ENCODE results near the gene KDM3B. TPM values are rescaled to one million over a fixed set of nuclear protein-coding genes. Genes with fewer than 3 reads are reported as not detected.
"Not testable (repeated sequence)": the region's sequence is repeated elsewhere in the genome, so short reads cannot be mapped to it uniquely, and the experiment has no call there.

KDM3B gene
- total RNA-seq, result 100 to 1,000 TPM in 1 of 4 donors, 10 to 100 TPM in 3; 49.1 to 112 (median 65.1) TPM

- Histone ChIP-seq H3K4me3 (peak within 1 kb of the TSS; percentile 92), H3K27ac (peak within 1 kb of the TSS; percentile 96), H3K9me3 (no peaks in the 10 kb centered on the region), H3K4me1 (peaks cover 22% of the 10 kb centered on the region), H3K36me3 (peaks cover 17% of the 10 kb centered on the region), H3K27me3 (no peaks in the 10 kb centered on the region)
- DNase-seq (ENCODE audit: low spot score in 2 of 2), result peak; percentile 88 to 92
- WGBS, result 50% methylated on average over 3 of the region's 30 CpGs
- no peak for TF ChIP-seq EP300 (IDR thresholded peaks at IDR 0.05)
- TF ChIP-seq POLR2AphosphoS5 (IDR thresholded peaks at IDR 0.05), result peak in 1 of 3 donors; percentile 53
- TF ChIP-seq CTCF (IDR thresholded peaks at IDR 0.05), result peak; percentile 100
- TF ChIP-seq POLR2A (IDR thresholded peaks at IDR 0.05), result no peak
Observed at GRCh38 chr5:138352071-138352721, at the start of gene KDM3B. Gene KDM3B (plus strand): TSS chr5:138352685. CDS start chr5:138352796, 111 bp downstream.

- WGBS, result 80% methylated on average over 6 of the region's 6 CpGs
- H3K9me3 ChIP-seq, result no peaks in the 10 kb centered on the region
- H3K4me1 ChIP-seq, result no peaks in the 10 kb centered on the region
- H3K36me3 ChIP-seq, result no peaks in the 10 kb centered on the region
- TF ChIP-seq EP300 (IDR thresholded peaks at IDR 0.05), result no peak
- TF ChIP-seq CTCF (IDR thresholded peaks at IDR 0.05), result no peak
- TF ChIP-seq POLR2A (IDR thresholded peaks at IDR 0.05), result no peak
- TF ChIP-seq POLR2AphosphoS5 (IDR thresholded peaks at IDR 0.05), result no peak
- no peak overlapping the region for H3K27ac ChIP-seq
- H3K27me3 ChIP-seq, result no peaks in the 10 kb centered on the region
- H3K4me3 ChIP-seq, result no peak overlapping the region
- DNase-seq (ENCODE audit: low spot score in 2 of 2), result no peak
Observed at GRCh38 chr5:138303372-138303771, 49.1 kb upstream of the KDM3B start.

GRCh38 chr5:138305797-138306196, 46.7 kb upstream of the KDM3B start:
- no peaks in the 10 kb centered on the region for H3K27me3 ChIP-seq
- no peak for TF ChIP-seq CTCF (IDR thresholded peaks at IDR 0.05)
- no peak for TF ChIP-seq EP300 (IDR thresholded peaks at IDR 0.05)
- no peak for TF ChIP-seq POLR2A (IDR thresholded peaks at IDR 0.05)
- TF ChIP-seq POLR2AphosphoS5 (IDR thresholded peaks at IDR 0.05), result no peak
- no peaks in the 10 kb centered on the region for H3K9me3 ChIP-seq
- H3K4me1 ChIP-seq, result no peaks in the 10 kb centered on the region
- H3K36me3 ChIP-seq, result no peaks in the 10 kb centered on the region
- no peak for DNase-seq (ENCODE audit: low spot score in 2 of 2)
- no peak overlapping the region for H3K27ac ChIP-seq
- no peak overlapping the region for H3K4me3 ChIP-seq
- WGBS, result 29% methylated on average over 1 of the region's 1 CpG

- WGBS, result 91% methylated on average over 2 of the region's 7 CpGs
- peak in 1 of 2 donors; percentile 62 for DNase-seq (ENCODE audit: low spot score in 2 of 2)
- TF ChIP-seq CTCF (IDR thresholded peaks at IDR 0.05) (no peak), POLR2AphosphoS5 (IDR thresholded peaks at IDR 0.05) (no peak), POLR2A (IDR thresholded peaks at IDR 0.05) (no peak), EP300 (IDR thresholded peaks at IDR 0.05) (no peak)
- no peaks in the 10 kb centered on the region for H3K36me3 ChIP-seq
- no peaks in the 10 kb centered on the region for H3K4me1 ChIP-seq
- no peak overlapping the region for H3K27ac ChIP-seq
- no peaks in the 10 kb centered on the region for H3K27me3 ChIP-seq
- H3K4me3 ChIP-seq, result no peak overlapping the region
- H3K9me3 ChIP-seq, result no peaks in the 10 kb centered on the region
Observed at GRCh38 chr5:138315751-138316278, 36.7 kb upstream of the KDM3B start.

GRCh38 chr5:138316355-138316754, 36.1 kb upstream of the KDM3B start:
- Histone ChIP-seq H3K36me3 (no peaks in the 10 kb centered on the region), H3K9me3 (no peaks in the 10 kb centered on the region), H3K27ac (no peak overlapping the region), H3K27me3 (no peaks in the 10 kb centered on the region), H3K4me3 (no peak overlapping the region), H3K4me1 (no peaks in the 10 kb centered on the region)
- DNase-seq (ENCODE audit: low spot score in 2 of 2), result peak in 1 of 2 donors; percentile 50
- TF ChIP-seq CTCF (IDR thresholded peaks at IDR 0.05), result no peak
- TF ChIP-seq POLR2A (IDR thresholded peaks at IDR 0.05), result no peak
- TF ChIP-seq EP300 (IDR thresholded peaks at IDR 0.05), result no peak
- TF ChIP-seq POLR2AphosphoS5 (IDR thresholded peaks at IDR 0.05), result no peak
- WGBS, result 69% methylated on average over 3 of the region's 3 CpGs

GRCh38 chr5:138318211-138318610, 34.3 kb upstream of the KDM3B start:
- DNase-seq (ENCODE audit: low spot score in 2 of 2), result peak in 1 of 2 donors; percentile 4
- not testable (repeated sequence) for H3K9me3 ChIP-seq, H3K27ac ChIP-seq, H3K27me3 ChIP-seq, H3K36me3 ChIP-seq, H3K4me1 ChIP-seq, H3K4me3 ChIP-seq
- 92% methylated on average over 4 of the region's 4 CpGs for WGBS

Measured in suprapubic skin (tissue), 4 donors.